Trophoblast cell (in vitro differentiated cells and primary cell): Measurements from ENCODE around the gene DCXR.

Experiments
- DNase-seq, 2 donors: peaks; one replicate each; pipeline ENCODE4 v3.0.0-alpha.2; 2016
- H2AFZ ChIP-seq: 2 replicates; pipeline ENCODE4 v1.6.1; 2013; ENCODE audit warnings: low read length, moderate library complexity, mild to moderate bottlenecking; ENCODE audit not compliant: insufficient read depth, poor library complexity
- H2AK5ac ChIP-seq: 2 replicates; pipeline ENCODE4 v1.6.1; 2013; ENCODE audit warnings: mild to moderate bottlenecking, low read length
- H2BK120ac ChIP-seq: 2 replicates; pipeline ENCODE4 v1.6.1; 2013; ENCODE audit warnings: low read length, mild to moderate bottlenecking, moderate library complexity; ENCODE audit not compliant: insufficient read depth, poor library complexity
- H2BK12ac ChIP-seq: 2 replicates; pipeline ENCODE4 v1.6.1; 2013; ENCODE audit warnings: mild to moderate bottlenecking, low read length, moderate library complexity
- H2BK5ac ChIP-seq: 2 replicates; pipeline ENCODE4 v1.6.1; 2013; ENCODE audit warnings: low read length, low read depth, moderate library complexity, mild to moderate bottlenecking; ENCODE audit not compliant: poor library complexity
- H3K14ac ChIP-seq: 2 replicates; pipeline ENCODE4 v1.6.1; 2013; ENCODE audit warnings: mild to moderate bottlenecking, low read length
- H3K18ac ChIP-seq: 2 replicates; pipeline ENCODE4 v1.6.1; 2013; ENCODE audit warnings: mild to moderate bottlenecking, low read length
- H3K23ac ChIP-seq: 2 replicates; pipeline ENCODE4 v1.6.1; 2013; ENCODE audit warnings: low read length
- H3K27ac ChIP-seq: 2 replicates; pipeline ENCODE4 v1.5.1; 2013; ENCODE audit warnings: low read depth, mild to moderate bottlenecking, inconsistent platforms, low read length, moderate library complexity
- H3K27me3 ChIP-seq: 2 replicates; pipeline ENCODE4 v1.6.1; 2013; ENCODE audit warnings: inconsistent platforms, mild to moderate bottlenecking, low read length, moderate library complexity; ENCODE audit not compliant: insufficient read depth
- H3K36me3 ChIP-seq, 2 experiments: 1 replicate in 1 of 2; 2 replicates in 1 of 2; pipeline ENCODE4 v1.6.1; 2013; ENCODE audit warnings: low read length in 2 of 2, mild to moderate bottlenecking in 2 of 2, moderate library complexity in 1 of 2; ENCODE audit not compliant: insufficient read depth in 2 of 2, control insufficient read depth in 1 of 2
- H3K4ac ChIP-seq: 2 replicates; pipeline ENCODE4 v1.6.1; 2013; ENCODE audit warnings: low read depth, mild to moderate bottlenecking, low read length, moderate library complexity
- H3K4me1 ChIP-seq, 2 experiments: 1 replicate in 1 of 2; 2 replicates in 1 of 2; pipeline ENCODE4 v1.6.1; 2013; ENCODE audit warnings: low read length in 2 of 2, mild to moderate bottlenecking in 2 of 2, moderate library complexity in 1 of 2; ENCODE audit not compliant: insufficient read depth in 2 of 2, control insufficient read depth in 1 of 2
- H3K4me2 ChIP-seq: 2 replicates; pipeline ENCODE4 v1.6.1; 2013; ENCODE audit warnings: inconsistent platforms, mild to moderate bottlenecking, low read length, moderate library complexity
- H3K4me3 ChIP-seq: 2 replicates; pipeline ENCODE4 v1.5.1; 2013; ENCODE audit warnings: mild to moderate bottlenecking, low read depth, low read length, inconsistent platforms
- H3K79me1 ChIP-seq: one replicate; pipeline ENCODE4 v1.6.1; 2013; ENCODE audit warnings: low read length
- H3K79me2 ChIP-seq: 2 replicates; pipeline ENCODE4 v1.6.1; 2013; ENCODE audit warnings: low read length, mild to moderate bottlenecking; ENCODE audit not compliant: control insufficient read depth, insufficient read depth, poor library complexity
- H3K9ac ChIP-seq: 2 replicates; pipeline ENCODE4 v1.6.1; 2013; ENCODE audit warnings: mild to moderate bottlenecking, low read length
- H3K9me3 ChIP-seq: 2 replicates; pipeline ENCODE4 v1.6.1; 2013; ENCODE audit warnings: low read depth, mild to moderate bottlenecking, control low read depth, inconsistent platforms, low read length; ENCODE audit not compliant: insufficient read depth
- H4K12ac ChIP-seq: 2 replicates; pipeline ENCODE4 v1.6.1; 2013; ENCODE audit warnings: low read depth, mild to moderate bottlenecking, low read length, moderate library complexity
- H4K8ac ChIP-seq: 2 replicates; pipeline ENCODE4 v1.6.1; 2013; ENCODE audit warnings: low read depth, mild to moderate bottlenecking, low read length, moderate library complexity
- H4K91ac ChIP-seq: one replicate; pipeline ENCODE4 v1.6.1; 2013; ENCODE audit warnings: low read depth, mild to moderate bottlenecking, low read length, moderate library complexity
- WGBS: extraction: QIAGEN DNeasy Blood & Tissue Kit; methylation state at CpG from one replicate; pipeline ENCODE4 v1.1.7; 2013; ENCODE audit warnings: missing lambda C conversion rate; ENCODE audit not compliant: insufficient read length, insufficient coverage; ENCODE audit errors: extremely low coverage; 5-methylcytosine and 5-hydroxymethylcytosine counted together

Gene DCXR

DNA sequence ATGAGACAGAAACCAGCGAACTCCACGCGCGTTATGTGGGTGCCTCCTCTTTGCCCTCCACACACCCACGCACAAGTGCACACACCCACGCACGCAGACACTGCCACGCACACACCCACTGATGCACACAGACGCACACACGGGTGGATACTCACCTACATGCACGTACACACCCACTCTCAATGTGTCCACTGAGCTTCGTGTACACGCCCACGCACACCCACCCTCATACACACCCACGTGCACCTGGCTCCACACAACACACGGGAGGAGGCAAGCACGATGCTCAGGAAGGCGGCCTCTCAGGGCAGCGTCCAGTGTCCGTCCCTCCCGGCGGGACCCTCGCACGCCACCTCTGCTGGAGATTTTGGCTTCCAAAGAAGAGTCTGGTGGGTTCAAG, 9.9 kb upstream of the DCXR start:
- Histone ChIP-seq H4K8ac (no peak overlapping the region), H4K91ac (no peak overlapping the region), H2BK12ac (no peak overlapping the region), H2BK5ac (no peak overlapping the region), H3K36me3 (peaks cover 31 to 37% of the 10 kb centered on the region in 2 experiments), H3K27me3 (no peaks in the 10 kb centered on the region), H2AK5ac (no peak overlapping the region), H2BK120ac (no peak overlapping the region), H3K4me3 (peak overlapping the region; percentile 23), H4K12ac (no peak overlapping the region), H3K4me1 (peaks cover 8 to 9% of the 10 kb centered on the region in 2 experiments), H3K18ac (no peak overlapping the region), H3K4me2 (no peak overlapping the region), H3K23ac (no peak overlapping the region), H3K9ac (peak overlapping the region; percentile 11), H3K79me1 (peaks cover 4% of the 10 kb centered on the region), H3K4ac (no peak overlapping the region), H3K9me3 (peaks cover 11% of the 10 kb centered on the region), H3K27ac (no peak overlapping the region), H3K14ac (no peak overlapping the region), H3K79me2 (peaks cover 6% of the 10 kb centered on the region), H2AFZ (no peak overlapping the region)
- DNase-seq = no peak
- no CpG with 5 or more reads among the region's 24 CpGs for WGBS

DNA sequence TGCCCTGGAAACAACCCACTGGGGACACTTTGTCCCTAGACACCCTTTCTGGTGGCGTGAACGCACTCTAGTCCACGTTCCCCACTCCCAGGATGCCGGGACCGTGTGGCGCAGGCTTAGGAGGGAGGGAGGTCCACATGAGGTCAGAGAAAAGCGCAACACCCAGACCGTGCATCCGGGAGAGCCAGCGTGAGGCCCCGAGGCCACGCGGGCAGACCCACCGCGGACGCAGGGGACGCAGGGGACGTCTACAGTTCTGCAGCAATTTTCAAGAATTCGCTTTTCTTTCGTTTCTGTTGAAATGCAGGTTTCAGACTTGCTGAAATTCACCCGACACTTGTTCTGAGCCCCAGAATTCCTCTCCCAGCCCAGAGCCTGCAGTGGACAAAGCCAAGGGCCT, 9.4 kb upstream of the DCXR start:
- Histone ChIP-seq H3K4me3 (no peak overlapping the region), H3K79me2 (peaks cover 3% of the 10 kb centered on the region), H2AK5ac (no peak overlapping the region), H3K14ac (no peak overlapping the region), H3K79me1 (peaks cover 4% of the 10 kb centered on the region), H3K9ac (no peak overlapping the region), H4K12ac (no peak overlapping the region), H4K91ac (no peak overlapping the region), H3K4ac (no peak overlapping the region), H3K23ac (no peak overlapping the region), H3K27me3 (no peaks in the 10 kb centered on the region), H3K36me3 (peaks cover 31 to 37% of the 10 kb centered on the region in 2 experiments), H3K18ac (no peak overlapping the region), H3K4me1 (peaks cover 8 to 9% of the 10 kb centered on the region in 2 experiments), H3K9me3 (peaks cover 11% of the 10 kb centered on the region), H2BK5ac (no peak overlapping the region), H2AFZ (no peak overlapping the region), H2BK120ac (no peak overlapping the region), H2BK12ac (no peak overlapping the region), H3K27ac (no peak overlapping the region), H3K4me2 (no peak overlapping the region), H4K8ac (no peak overlapping the region)
- DNase-seq = no peak
- WGBS = no CpG with 5 or more reads among the region's 21 CpGs

DNA sequence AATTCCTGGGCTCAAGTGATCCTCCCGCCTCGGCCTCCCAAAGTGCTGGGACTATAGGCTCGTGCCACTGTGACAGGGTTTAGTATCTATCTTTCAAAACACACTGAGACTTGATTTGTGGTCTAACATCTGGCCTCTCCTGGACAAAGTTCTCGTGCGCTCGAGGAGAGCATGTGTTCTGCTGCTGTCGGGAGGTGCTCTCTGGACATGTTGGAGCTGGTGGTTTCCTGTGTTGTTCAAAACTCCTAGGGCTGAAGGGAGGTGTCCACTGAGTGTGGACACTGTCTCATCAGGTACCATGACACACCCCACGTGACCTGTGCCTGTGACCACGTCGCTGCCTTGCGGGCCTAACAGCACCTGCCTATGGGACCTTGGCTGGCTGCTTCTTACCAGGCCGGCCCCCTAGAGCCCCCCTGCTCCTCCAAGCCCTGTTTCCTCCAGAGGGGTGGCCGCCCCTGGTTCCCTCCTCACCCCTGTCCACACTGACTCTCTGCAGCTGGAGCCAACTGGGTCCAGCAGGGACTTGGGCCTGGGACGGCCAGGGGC, 8.5 kb upstream of the DCXR start:
- no peak overlapping the region for H3K4me2 ChIP-seq
- no peak overlapping the region for H3K18ac ChIP-seq
- no peak overlapping the region for H2BK120ac ChIP-seq
- no CpG with 5 or more reads among the region's 14 CpGs for WGBS
- peaks cover 11% of the 10 kb centered on the region for H3K9me3 ChIP-seq
- no peak overlapping the region for H2BK12ac ChIP-seq
- H3K27me3 ChIP-seq = no peaks in the 10 kb centered on the region
- H3K14ac ChIP-seq = no peak overlapping the region
- H3K36me3 ChIP-seq = peaks cover 31 to 37% of the 10 kb centered on the region in 2 experiments
- no peak overlapping the region for H4K8ac ChIP-seq
- peaks cover 2% of the 10 kb centered on the region for H3K79me1 ChIP-seq
- no peak overlapping the region for H2AK5ac ChIP-seq
- no peak for DNase-seq
- H3K4me3 ChIP-seq = no peak overlapping the region
- H3K27ac ChIP-seq = no peak overlapping the region
- no peak overlapping the region for H2AFZ ChIP-seq
- H3K4ac ChIP-seq = no peak overlapping the region
- no peak overlapping the region for H4K12ac ChIP-seq
- H3K79me2 ChIP-seq = peaks cover 2% of the 10 kb centered on the region
- no peak overlapping the region for H4K91ac ChIP-seq
- no peak overlapping the region for H3K9ac ChIP-seq
- H3K4me1 ChIP-seq = peaks cover 8 to 9% of the 10 kb centered on the region in 2 experiments
- no peak overlapping the region for H2BK5ac ChIP-seq
- H3K23ac ChIP-seq = no peak overlapping the region

- no peak overlapping the region for H3K18ac ChIP-seq
- no peak overlapping the region for H3K9ac ChIP-seq
Observed at GRCh38 chr17:82043507-82043906, 6.0 kb upstream of the DCXR start.

More at GRCh38 chr17:82043507-82043906, 6.0 kb upstream of the DCXR start:
- WGBS = no CpG with 5 or more reads among the region's 16 CpGs
- H3K27ac ChIP-seq = no peak overlapping the region
- no peaks in the 10 kb centered on the region for H3K4me1 ChIP-seq
- H3K4me3 ChIP-seq = no peak overlapping the region
- H3K27me3 ChIP-seq = no peaks in the 10 kb centered on the region
- H4K8ac ChIP-seq = no peak overlapping the region
- no peak overlapping the region for H3K14ac ChIP-seq
- H2BK12ac ChIP-seq = no peak overlapping the region
- no peaks in the 10 kb centered on the region for H3K79me2 ChIP-seq
- H3K9me3 ChIP-seq = peaks cover 9% of the 10 kb centered on the region
- peaks cover 18% of the 10 kb centered on the region in 2 experiments for H3K36me3 ChIP-seq
- no peak overlapping the region for H2BK120ac ChIP-seq
- no peak overlapping the region for H3K4me2 ChIP-seq
- H3K4ac ChIP-seq = no peak overlapping the region
- H2AFZ ChIP-seq = no peak overlapping the region
- H4K12ac ChIP-seq = no peak overlapping the region
- no peak overlapping the region for H3K23ac ChIP-seq
- no peaks in the 10 kb centered on the region for H3K79me1 ChIP-seq
- H4K91ac ChIP-seq = no peak overlapping the region
- no peak for DNase-seq
- no peak overlapping the region for H2AK5ac ChIP-seq
- H2BK5ac ChIP-seq = no peak overlapping the region
